HG02623 (cell line): ENCODE data around the gene SLAMF9.

Experiments used
- ATAC-seq: cut with Tn5 transposase; IDR thresholded peaks from one replicate; pipeline ENCODE4 v1.9.1; 2021; ENCODE audit warnings: moderate library complexity; ENCODE audit not compliant: unreplicated experiment

Gene SLAMF9

DNA sequence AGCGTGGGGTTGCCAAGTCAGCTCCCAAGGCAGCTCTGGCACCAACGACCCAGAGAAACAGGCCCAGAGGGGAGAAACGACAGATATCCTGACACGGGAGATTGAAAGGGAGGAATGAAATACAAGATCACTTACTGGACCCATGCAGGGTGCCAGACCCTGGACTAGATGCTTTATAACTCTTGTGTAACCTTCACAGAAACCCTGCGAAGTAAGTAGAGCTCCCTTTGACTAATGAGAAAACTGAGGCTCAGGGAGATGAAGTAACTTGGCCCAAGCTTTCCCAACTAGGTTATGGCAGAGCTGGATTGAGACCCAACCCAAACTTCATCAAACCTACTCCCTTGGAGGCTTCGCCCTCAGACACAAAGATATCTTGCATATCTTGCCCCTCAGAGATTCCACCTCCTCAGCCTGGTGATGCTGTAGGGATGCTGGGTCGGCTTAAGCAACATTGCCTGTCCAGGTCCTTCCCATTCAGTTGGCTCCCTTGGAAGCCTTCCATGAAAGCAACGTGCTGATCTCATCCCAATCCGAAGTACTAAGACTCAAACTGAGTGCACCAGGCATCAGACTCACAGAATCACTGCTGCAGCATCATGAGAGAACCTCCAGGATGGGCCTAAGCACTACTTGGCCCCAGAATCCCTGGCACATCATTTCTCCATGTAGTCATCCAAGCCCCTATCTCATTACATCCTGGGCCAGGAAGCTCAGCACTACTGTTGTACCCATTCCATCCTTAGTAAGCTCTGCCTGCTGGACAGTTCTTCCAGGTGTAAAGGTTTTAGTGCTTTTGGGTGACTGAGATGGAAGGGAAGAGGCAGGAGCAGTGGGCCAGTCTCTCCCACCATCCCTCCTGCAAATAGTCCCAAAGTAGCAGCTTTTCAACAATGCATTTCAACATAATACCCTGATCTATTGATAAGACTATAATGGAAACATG, 7.5 kb downstream of the SLAMF9 start:
- ATAC-seq = no peak

DNA sequence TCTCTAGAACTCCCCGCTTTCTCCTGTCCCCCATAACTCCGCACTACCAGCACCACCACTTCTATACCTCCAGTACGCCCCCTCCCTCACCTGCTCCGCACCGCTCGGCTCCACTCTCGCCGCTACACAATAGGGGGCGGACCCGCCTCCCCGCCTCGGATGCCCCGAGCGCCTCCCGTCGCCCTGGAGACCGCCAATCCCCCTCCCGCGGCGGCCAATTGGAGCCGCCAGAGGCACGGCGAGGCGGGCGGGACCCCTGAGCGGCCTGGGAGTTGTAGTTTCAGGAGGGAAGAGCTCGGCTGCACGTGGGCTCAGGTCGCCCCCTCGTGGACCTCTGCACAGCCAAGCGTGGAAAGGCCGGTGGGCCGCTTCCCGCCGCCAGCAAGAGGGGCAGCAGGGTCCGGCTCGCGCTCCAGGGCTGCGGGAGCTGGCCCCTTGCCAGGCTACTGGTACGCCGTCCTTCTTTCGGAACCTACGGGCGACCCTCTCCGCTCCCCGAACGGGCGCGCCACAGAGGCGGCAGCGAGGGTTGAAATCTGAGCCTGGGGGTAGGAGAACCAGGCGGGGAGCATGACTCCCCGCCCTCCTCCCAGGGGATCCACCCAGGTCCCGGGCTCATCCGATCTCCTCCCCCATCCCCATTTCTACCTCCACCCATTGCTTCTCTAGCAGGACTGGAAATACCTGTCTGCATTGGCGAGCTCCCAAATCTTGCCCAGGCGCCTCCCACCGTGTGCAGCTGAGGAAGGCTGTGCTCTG, 8.4 kb downstream of the SLAMF9 start, which contains the start of gene IGSF9:
Gene IGSF9, minus strand, starts transcription at position 131 of the 759 bp plus-strand sequence. CDS start 2,159 bp downstream, outside the sequence.
- ATAC-seq = no peak

DNA sequence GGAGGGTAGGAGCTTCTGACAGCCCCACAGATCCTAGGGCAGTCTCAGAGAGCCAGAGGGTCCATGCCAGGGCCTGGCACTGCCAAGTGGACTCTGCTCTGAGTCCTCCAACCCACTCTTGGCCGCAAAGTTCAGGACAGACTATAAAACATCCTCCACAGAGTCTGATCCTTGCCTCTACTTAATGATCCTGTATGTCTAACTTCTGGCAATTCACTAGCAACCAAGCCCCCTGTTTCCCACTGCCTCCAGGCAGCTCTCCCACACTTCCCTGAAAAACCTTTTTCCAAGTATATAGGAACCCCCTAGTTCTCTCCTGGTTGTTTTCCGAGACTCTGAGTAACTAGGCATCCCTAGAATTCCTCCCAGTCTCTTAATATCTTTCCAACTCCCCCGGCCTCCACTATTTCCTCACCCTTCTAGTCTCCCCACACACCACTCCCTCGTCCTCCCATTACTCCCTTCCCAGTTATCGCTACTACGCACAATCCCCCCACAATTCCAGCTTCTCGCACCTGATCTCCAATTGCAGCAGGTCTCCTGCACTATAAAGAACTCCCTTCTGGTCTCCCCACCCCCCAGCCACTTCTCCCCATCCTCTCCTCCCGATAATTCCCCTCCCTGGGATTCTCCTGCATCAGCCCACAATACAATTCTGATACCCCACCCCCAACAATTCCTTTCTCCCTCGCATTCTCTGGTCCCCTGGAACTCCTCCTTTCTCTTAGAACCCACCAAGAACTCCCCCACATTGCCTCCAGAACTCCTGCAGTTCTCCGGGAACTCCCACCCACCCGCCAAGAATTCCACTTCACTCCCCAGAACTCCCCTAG, 9.2 kb downstream of the SLAMF9 start:
- ATAC-seq = no peak

- ATAC-seq = no peak
Measured at GRCh38 chr1:159943908-159944622, 10.0 kb downstream of the SLAMF9 start.

DNA sequence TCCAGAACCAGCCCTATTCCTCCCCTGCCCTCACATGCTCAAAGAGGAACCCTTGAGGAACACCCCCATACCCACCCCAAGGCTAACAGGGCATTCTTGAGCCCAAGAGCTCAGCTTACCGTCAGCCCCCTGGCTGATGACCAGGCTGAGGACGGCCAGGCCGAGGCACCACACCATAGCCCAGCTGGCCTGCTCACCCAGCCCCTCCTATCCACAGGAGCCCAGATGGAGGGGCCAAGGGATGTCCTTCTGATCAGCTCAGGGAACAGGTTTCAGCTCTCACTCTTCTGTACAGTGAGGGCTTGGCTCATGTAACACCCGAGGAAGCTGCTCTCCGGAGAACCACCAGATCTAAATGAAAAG, 10.8 kb downstream of the SLAMF9 start:
- no peak for ATAC-seq

DNA sequence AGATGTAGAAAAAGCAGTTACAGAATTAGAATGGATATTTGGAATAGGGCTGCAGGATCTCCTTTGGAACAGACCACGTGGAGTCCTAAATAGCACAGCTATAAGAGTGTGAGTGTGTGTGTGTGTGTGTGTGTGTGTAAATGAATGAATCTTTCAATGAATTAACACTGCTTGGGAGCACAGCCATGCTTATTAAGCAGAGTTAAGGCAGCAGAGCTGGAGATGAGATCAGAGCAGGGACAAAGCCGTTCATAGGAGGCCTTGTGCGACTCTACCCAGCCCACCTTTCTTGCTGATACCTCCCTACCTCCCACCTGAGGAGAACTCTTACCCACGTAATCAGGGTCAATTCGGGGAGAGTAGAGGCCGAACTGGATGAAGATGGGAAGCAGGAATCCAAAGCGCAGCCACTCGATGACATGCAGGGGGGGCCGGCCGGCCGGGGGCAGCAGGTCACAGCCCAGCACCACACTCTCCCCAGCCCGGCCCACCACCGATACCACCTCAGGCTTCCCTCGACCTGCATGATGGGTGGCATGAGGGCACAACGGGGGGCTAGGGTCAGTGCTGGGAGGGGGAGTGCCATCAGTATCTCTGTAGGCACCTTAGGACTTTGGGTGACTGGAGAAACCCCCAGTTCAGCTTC, 11.3 kb downstream of the SLAMF9 start:
- ATAC-seq = no peak

- ATAC-seq = no peak
Measured at GRCh38 chr1:159941591-159942560, 12.2 kb downstream of the SLAMF9 start.

DNA sequence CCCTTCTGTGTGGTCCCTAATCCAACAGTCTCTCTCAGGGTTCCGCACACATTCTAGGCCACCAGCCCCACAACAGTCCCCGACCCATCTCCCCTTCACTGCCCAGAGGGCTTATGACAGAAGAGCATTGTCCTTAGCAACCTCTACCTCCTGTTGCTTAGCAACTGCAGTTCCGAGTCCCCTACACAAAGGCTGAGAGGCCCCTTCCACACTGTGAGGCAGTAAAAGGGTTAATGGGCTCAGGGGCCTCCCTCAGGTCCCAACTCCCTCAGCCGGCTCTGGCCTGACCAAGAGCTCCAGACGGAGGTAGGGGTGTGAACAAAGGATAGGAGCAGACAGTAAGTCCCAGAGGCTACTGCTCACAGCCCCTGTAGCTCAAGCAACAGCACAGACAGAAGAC, 12.9 kb downstream of the SLAMF9 start:
- ATAC-seq = no peak

GRCh38 chr1:159940006-159940620, 13.9 kb downstream of the SLAMF9 start:
- ATAC-seq = no peak

DNA sequence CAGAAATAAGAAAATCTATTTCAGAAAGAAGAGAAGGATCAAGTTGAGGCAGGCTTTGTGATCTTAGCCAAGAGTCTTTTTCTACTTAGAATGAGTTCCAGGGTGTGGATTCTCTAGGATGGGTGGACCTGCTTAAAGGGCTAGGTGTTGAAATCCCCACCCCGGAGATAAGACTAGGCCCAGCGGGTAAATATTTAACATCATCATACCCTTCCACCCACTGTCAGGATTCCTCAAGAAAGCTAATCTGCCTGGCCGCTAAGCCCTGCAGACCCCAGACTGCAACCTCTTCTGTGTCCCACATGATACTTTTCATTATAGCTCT, 14.4 kb downstream of the SLAMF9 start:
- ATAC-seq = no peak

DNA sequence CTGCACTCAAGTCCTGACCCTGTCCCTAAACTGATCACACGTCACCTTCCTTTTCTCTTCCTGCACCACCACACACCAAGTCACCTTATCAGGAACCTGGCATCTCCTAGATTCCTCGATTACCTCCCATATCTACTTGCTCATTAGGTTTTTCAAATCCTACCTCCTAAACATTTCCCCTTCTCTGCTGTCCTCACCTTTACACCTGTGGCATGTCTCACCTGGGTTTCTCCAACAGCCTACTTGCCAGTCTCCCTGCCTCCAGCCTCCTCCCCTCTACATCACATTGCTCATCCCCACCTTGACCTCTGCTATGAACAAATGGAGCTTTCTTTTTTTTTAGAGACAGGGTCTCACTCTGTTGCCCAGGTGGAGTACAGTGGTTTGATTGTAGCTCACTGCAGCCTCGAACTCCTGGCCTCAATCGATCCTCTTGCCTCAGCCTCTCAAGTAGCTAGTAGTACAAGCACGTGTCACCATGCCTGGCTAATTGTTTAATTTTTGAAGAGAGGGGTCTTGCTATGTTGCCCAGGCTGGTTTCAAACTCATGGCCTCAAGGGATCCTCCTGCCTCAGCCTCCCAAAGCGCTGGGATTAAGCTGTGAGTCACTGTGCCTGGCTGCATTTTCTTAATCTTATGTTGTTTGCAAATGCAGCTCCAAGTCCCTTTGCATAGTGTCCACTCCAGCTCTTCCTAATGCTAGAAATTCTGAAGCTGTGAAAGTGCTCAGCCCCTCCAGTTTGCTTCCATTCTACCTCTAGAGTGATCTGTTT, 14.9 kb downstream of the SLAMF9 start:
- ATAC-seq = no peak

- ATAC-seq = no peak
Measured at GRCh38 chr1:159938211-159938852, 15.7 kb downstream of the SLAMF9 start.

GRCh38 chr1:159937054-159937750, 16.8 kb downstream of the SLAMF9 start:
- ATAC-seq = no peak

- no peak for ATAC-seq
Measured at GRCh38 chr1:159936273-159936904, 17.6 kb downstream of the SLAMF9 start.

- ATAC-seq = no peak
Measured at GRCh38 chr1:159935719-159936272, 18.2 kb downstream of the SLAMF9 start.

- no peak for ATAC-seq
Measured at GRCh38 chr1:159935305-159935704, 18.7 kb downstream of the SLAMF9 start.
